LNCaP clone FGC (cell line): ENCODE results near the gene MFGE8.

ENCODE experiments used
- DNase-seq: peaks from one replicate; pipeline ENCODE4 v3.0.0-alpha.2; 2011; ENCODE audit warnings: low read depth
- H3K4me3 ChIP-seq: 2 replicates; pipeline ENCODE4 v1.5.1; 2011; ENCODE audit warnings: mild to moderate bottlenecking, low read depth, low read length, control low read depth
- TF ChIP-seq, protein P1 (sequence below): IDR thresholded peaks from 2 replicates; pipeline ENCODE4 v1.5.1; 2012; ENCODE audit warnings: mild to moderate bottlenecking; ENCODE audit not compliant: control insufficient read depth, insufficient read depth; ENCODE audit errors: extremely low read depth

MFGE8 gene

DNA sequence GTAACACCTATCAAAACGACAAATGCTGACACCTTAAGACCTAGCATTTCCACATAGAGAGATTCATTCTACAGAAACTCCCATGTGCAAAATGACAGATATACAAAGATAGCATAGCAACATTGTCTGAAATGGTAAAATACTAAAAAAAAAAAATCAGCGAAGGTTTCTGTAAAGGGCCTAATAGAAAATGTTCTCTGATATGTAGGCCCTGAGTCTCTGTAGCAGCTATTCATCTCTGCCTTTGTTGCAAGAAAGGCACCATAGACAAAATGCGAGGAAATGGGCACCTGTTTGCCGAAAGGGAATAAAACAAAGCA, 631 bp upstream of the MFGE8 start:
- DNase-seq = no peak
- H3K4me3 ChIP-seq = peak overlapping the region; percentile 62

GRCh38 chr15:88912500-88912921, 668 bp downstream of the MFGE8 start:
- no peak for DNase-seq
- peak overlapping the region; percentile 62 for H3K4me3 ChIP-seq
- TF ChIP-seq, protein P1, sequence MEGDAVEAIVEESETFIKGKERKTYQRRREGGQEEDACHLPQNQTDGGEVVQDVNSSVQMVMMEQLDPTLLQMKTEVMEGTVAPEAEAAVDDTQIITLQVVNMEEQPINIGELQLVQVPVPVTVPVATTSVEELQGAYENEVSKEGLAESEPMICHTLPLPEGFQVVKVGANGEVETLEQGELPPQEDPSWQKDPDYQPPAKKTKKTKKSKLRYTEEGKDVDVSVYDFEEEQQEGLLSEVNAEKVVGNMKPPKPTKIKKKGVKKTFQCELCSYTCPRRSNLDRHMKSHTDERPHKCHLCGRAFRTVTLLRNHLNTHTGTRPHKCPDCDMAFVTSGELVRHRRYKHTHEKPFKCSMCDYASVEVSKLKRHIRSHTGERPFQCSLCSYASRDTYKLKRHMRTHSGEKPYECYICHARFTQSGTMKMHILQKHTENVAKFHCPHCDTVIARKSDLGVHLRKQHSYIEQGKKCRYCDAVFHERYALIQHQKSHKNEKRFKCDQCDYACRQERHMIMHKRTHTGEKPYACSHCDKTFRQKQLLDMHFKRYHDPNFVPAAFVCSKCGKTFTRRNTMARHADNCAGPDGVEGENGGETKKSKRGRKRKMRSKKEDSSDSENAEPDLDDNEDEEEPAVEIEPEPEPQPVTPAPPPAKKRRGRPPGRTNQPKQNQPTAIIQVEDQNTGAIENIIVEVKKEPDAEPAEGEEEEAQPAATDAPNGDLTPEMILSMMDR = no peak

More for the DNA sequence above, 631 bp upstream of the MFGE8 start:
- TF ChIP-seq, protein P1 = no peak

GRCh38 chr15:88911766-88912118, 1.4 kb downstream of the MFGE8 start:
- DNase-seq = no peak
- TF ChIP-seq, protein P1 = no peak

DNA sequence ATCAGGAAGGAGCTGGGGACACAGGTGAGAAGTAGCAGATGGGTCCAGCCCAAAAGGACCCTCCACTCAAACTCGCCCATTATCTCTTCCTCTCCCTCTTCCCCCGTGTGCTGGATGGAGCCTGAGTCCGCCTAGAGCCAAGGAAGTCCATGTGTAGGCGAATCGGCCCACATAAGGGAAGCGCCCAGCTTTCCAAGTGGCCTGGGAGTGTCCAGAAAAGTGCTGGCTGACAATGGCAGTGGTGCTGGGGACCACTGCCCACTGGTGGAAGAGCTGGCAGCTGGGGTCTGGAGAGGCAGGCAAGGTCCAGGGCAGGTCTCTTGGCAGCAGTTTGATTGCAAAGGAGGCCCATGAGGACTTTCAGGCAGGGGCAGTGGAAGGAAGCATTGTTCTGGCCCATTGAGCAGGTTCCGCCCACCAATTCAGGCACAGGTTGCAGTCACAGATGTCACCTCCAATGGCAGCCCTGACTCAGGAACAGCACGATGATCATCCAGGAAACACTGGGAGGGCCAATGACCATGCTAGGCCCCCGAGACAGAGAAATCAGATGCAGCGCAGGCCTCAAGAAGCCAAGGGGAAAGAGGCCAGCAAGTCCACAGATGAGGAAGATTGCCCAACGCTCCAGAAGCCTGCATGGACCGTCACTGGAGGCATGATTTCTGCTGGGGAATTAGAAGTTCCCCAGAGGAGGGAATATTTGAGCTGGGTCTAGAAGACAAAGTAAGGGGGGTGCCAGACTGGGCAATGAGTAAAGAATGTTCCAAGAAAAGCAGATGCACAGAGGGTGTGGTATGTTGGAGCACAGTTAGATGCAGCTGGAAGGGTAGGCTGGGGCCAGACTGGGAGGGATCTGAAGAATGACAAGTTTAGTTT, 3.0 kb downstream of the MFGE8 start:
- H3K4me3 ChIP-seq = no peak overlapping the region
- TF ChIP-seq, protein P1 = no peak
- no peak for DNase-seq

More at GRCh38 chr15:88911766-88912118, 1.4 kb downstream of the MFGE8 start:
- no peak overlapping the region for H3K4me3 ChIP-seq

DNA sequence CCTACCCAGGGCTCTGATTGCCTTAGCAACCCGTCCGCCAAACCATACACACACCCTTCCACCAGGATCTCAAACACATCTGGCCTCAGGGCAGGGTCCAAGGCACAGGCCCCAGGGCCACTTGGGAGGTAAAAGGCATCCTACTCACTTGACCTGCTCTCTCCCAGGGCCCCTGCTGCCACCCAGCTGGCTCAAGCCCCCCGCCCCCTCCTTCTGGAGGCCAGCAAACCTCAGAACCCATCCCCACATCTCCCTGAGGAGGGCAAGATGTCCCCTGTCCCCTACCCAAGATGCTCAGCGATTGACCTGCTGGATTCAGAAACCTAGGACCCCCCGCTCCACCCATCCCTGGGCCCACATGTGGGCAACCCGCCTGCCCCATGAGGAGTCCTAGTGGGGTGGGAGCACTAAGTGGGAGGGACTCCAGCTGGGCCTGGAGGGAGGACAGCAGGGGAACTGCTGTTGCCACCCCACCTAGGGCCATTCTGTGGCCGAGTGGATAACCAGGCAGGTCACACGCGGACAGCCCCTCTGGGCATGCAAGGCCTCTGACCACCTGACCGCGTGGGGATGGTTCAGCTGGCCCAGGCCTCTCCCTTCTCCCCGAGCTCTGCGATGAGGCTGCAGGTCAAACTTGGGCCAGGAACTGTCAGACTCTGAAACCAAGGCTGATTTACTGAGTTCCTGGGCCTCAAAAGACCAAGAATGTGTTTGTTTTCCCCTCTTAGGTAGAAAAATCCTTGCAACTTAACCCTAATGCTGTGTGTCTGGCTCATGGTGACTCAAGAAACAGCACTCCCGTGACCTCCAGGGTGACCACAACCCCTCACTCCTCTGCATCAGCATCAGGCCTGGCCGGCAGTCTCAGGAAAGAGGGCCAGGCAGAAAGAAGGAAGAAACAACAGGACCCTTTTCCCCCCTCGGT, 4.2 kb downstream of the MFGE8 start:
- DNase-seq = no peak
- H3K4me3 ChIP-seq = no peak overlapping the region

GRCh38 chr15:88908123-88908522, 5.1 kb downstream of the MFGE8 start:
- H3K4me3 ChIP-seq = no peak overlapping the region
- TF ChIP-seq, protein P1 = no peak
- DNase-seq = no peak

More for the DNA sequence above, 4.2 kb downstream of the MFGE8 start:
- TF ChIP-seq, protein P1 = no peak
